ENCODE measurements around the gene FSIP1. TPM values are rescaled to one million over a fixed set of nuclear protein-coding genes. Genes with fewer than 3 reads are reported as not detected.

Gene FSIP1
- total RNA-seq, 2 donors from 2014 or later: 0.67 to 1.7 TPM

GRCh38 chr15:39564972-39565665, 217.5 kb downstream of the FSIP1 start:
- no peak overlapping the region for H3K27ac Mint-ChIP-seq

GRCh38 chr15:39558421-39558820, 224.2 kb downstream of the FSIP1 start:
- peaks cover 2% of the 10 kb centered on the region for H3K9me3 ChIP-seq (ENCODE audit: control insufficient read depth, low read length, poor library complexity, severe bottlenecking)
- H3K4me3 Mint-ChIP-seq: no peak overlapping the region
- no peaks in the 10 kb centered on the region for H3K4me1 Mint-ChIP-seq
- H3K27ac Mint-ChIP-seq: no peak overlapping the region
- peaks cover 34% of the 10 kb centered on the region for H3K27me3 Mint-ChIP-seq
- DNase-seq (no peak), ATAC-seq (no peak)
- H3K36me3 Mint-ChIP-seq (ENCODE audit: low read depth): no peaks in the 10 kb centered on the region

More at GRCh38 chr15:39564972-39565665, 217.5 kb downstream of the FSIP1 start:
- peaks cover 63% of the 10 kb centered on the region for H3K27me3 Mint-ChIP-seq
- peaks cover 3% of the 10 kb centered on the region for H3K9me3 ChIP-seq (ENCODE audit: control insufficient read depth, low read length, poor library complexity, severe bottlenecking)
- no peaks in the 10 kb centered on the region for H3K4me1 Mint-ChIP-seq
- ATAC-seq (no peak), DNase-seq (no peak)
- no peaks in the 10 kb centered on the region for H3K36me3 Mint-ChIP-seq (ENCODE audit: low read depth)
- H3K4me3 Mint-ChIP-seq: no peak overlapping the region

GRCh38 chr15:39556461-39556860, 226.2 kb downstream of the FSIP1 start:
- no peak for ATAC-seq
- DNase-seq: no peak
- no peaks in the 10 kb centered on the region for H3K9me3 ChIP-seq (ENCODE audit: control insufficient read depth, low read length, poor library complexity, severe bottlenecking)
- no peaks in the 10 kb centered on the region for H3K4me1 Mint-ChIP-seq
- H3K27ac Mint-ChIP-seq: no peak overlapping the region
- no peaks in the 10 kb centered on the region for H3K36me3 Mint-ChIP-seq (ENCODE audit: low read depth)
- peaks cover 36% of the 10 kb centered on the region for H3K27me3 Mint-ChIP-seq
- no peak overlapping the region for H3K4me3 Mint-ChIP-seq

GRCh38 chr15:39555885-39556284, 226.8 kb downstream of the FSIP1 start:
- Mint-ChIP-seq H3K4me3 (no peak overlapping the region), H3K27me3 (peaks cover 37% of the 10 kb centered on the region), H3K4me1 (no peaks in the 10 kb centered on the region), H3K36me3 (ENCODE audit: low read depth) (no peaks in the 10 kb centered on the region), H3K27ac (no peak overlapping the region)
- ATAC-seq (no peak), DNase-seq (no peak)
- H3K9me3 ChIP-seq (ENCODE audit: control insufficient read depth, low read length, poor library complexity, severe bottlenecking): no peaks in the 10 kb centered on the region

GRCh38 chr15:39554746-39555387, 227.8 kb downstream of the FSIP1 start:
- DNase-seq (no peak), ATAC-seq (no peak)
- H3K27me3 Mint-ChIP-seq: peaks cover 37% of the 10 kb centered on the region
- no peak overlapping the region for H3K4me3 Mint-ChIP-seq
- no peaks in the 10 kb centered on the region for H3K9me3 ChIP-seq (ENCODE audit: control insufficient read depth, low read length, poor library complexity, severe bottlenecking)
- H3K4me1 Mint-ChIP-seq: no peaks in the 10 kb centered on the region
- H3K27ac Mint-ChIP-seq: peak overlapping the region; percentile 34
- H3K36me3 Mint-ChIP-seq (ENCODE audit: low read depth): no peaks in the 10 kb centered on the region

GRCh38 chr15:39553947-39554693, 228.5 kb downstream of the FSIP1 start:
- no peaks in the 10 kb centered on the region for H3K9me3 ChIP-seq (ENCODE audit: control insufficient read depth, low read length, poor library complexity, severe bottlenecking)
- Mint-ChIP-seq H3K27ac (peak overlapping the region; percentile 34), H3K27me3 (peaks cover 37% of the 10 kb centered on the region), H3K36me3 (ENCODE audit: low read depth) (no peaks in the 10 kb centered on the region), H3K4me3 (no peak overlapping the region), H3K4me1 (no peaks in the 10 kb centered on the region)
- ATAC-seq: no peak
- no peak for DNase-seq

GRCh38 chr15:39552556-39552955, 230.1 kb downstream of the FSIP1 start:
- H3K27ac Mint-ChIP-seq: no peak overlapping the region
- no peak for DNase-seq
- H3K4me1 Mint-ChIP-seq: no peaks in the 10 kb centered on the region
- no peaks in the 10 kb centered on the region for H3K9me3 ChIP-seq (ENCODE audit: control insufficient read depth, low read length, poor library complexity, severe bottlenecking)
- no peak overlapping the region for H3K4me3 Mint-ChIP-seq
- ATAC-seq: no peak
- no peaks in the 10 kb centered on the region for H3K36me3 Mint-ChIP-seq (ENCODE audit: low read depth)
- H3K27me3 Mint-ChIP-seq: peaks cover 40% of the 10 kb centered on the region

- ATAC-seq (no peak), DNase-seq (no peak)
- H3K4me1 Mint-ChIP-seq: no peaks in the 10 kb centered on the region
- H3K27ac Mint-ChIP-seq: no peak overlapping the region
- H3K27me3 Mint-ChIP-seq: peaks cover 35% of the 10 kb centered on the region
- no peak overlapping the region for H3K4me3 Mint-ChIP-seq
- no peaks in the 10 kb centered on the region for H3K36me3 Mint-ChIP-seq (ENCODE audit: low read depth)
- no peaks in the 10 kb centered on the region for H3K9me3 ChIP-seq (ENCODE audit: control insufficient read depth, low read length, poor library complexity, severe bottlenecking)
Observed at GRCh38 chr15:39551476-39551875, 231.2 kb downstream of the FSIP1 start.

Other genes starting within 250 kb of the FSIP1 start
- 10 to 100 TPM; 13.0 to 99.9 TPM for gene THBS1, start 201.8 kb downstream of the FSIP1 start, total RNA-seq
- not detected for gene GPR176, start 137.4 kb upstream of the FSIP1 start, total RNA-seq
- gene EIF2AK4, start 151.3 kb upstream of the FSIP1 start, total RNA-seq: 10 to 100 TPM; 11.9 to 13.8 TPM